SJSA1 (cell line): ENCODE data around the gene GAD2. TPM values are rescaled to one million over a fixed set of nuclear protein-coding genes. Genes with fewer than 3 reads are reported as not detected.

Experiments used
- DNase-seq, 2 experiments: peaks; one replicate each; pipeline ENCODE4 v3.0.0-alpha.2; 2015 to 2020; ENCODE audit warnings: low spot score in 2 of 2, low read depth in 1 of 2
- H3K27ac ChIP-seq: fragments of 250-450 bp; sonication (Bioruptor Pico); 2 replicates; pipeline ENCODE4 v1.5.1; 2020; ENCODE audit warnings: mild to moderate bottlenecking, moderate library complexity
- H3K27me3 ChIP-seq: fragments of 250-450 bp; sonication (Bioruptor Pico); replicated peaks from 2 replicates; pipeline ENCODE4 v1.5.1; 2020; ENCODE audit warnings: mild to moderate bottlenecking, moderate library complexity
- H3K36me3 ChIP-seq: fragments of 250-450 bp; sonication (Bioruptor Pico); 2 replicates; pipeline ENCODE4 v1.5.1; 2020; ENCODE audit warnings: mild to moderate bottlenecking
- H3K4me1 ChIP-seq: fragments of 250-450 bp; sonication (Bioruptor Pico); replicated peaks from 2 replicates; pipeline ENCODE4 v1.6.1; 2021; ENCODE audit warnings: mild to moderate bottlenecking
- H3K4me3 ChIP-seq: fragments of 250-450 bp; sonication (Bioruptor Pico); 2 replicates; pipeline ENCODE4 v1.5.1; 2020; ENCODE audit warnings: mild to moderate bottlenecking
- H3K9me3 ChIP-seq: fragments of 250-450 bp; sonication (Bioruptor Pico); replicated peaks from 2 replicates; pipeline ENCODE4 v1.5.1; 2020; ENCODE audit warnings: mild to moderate bottlenecking
- total RNA-seq: library from RNA; depleted of rRNA; stranded (reverse); fragments of >200 nt; shearing (Covaris generic); gene quantifications from 2 replicates; pipeline ENCODE4 v1.2.3, GENCODE V29; 2014; rRNA removed

GAD2 gene
- not detected in 2 replicates for total RNA-seq

- H3K27ac ChIP-seq: no peak within 1 kb of the TSS
- H3K36me3 ChIP-seq: no peaks in the 10 kb centered on the region
- no peaks in the 10 kb centered on the region for H3K4me1 ChIP-seq
- DNase-seq: no peak
- peaks cover 45% of the 10 kb centered on the region for H3K27me3 ChIP-seq
- H3K4me3 ChIP-seq: no peak within 1 kb of the TSS
- H3K9me3 ChIP-seq: peaks cover 10% of the 10 kb centered on the region
Measured at GRCh38 chr10:26216585-26217395, at the start of gene GAD2. TSS of gene GAD2 (plus strand) at chr10:26216774. CDS start at chr10:26216810, 36 bp downstream.

- no peaks in the 10 kb centered on the region for H3K36me3 ChIP-seq
Measured at GRCh38 chr10:26169466-26169865, 47.1 kb upstream of the GAD2 start.

GRCh38 chr10:26172131-26172530 is 44.4 kb upstream of the GAD2 start:
- Histone ChIP-seq H3K4me3 (no peak overlapping the region), H3K27me3 (no peaks in the 10 kb centered on the region), H3K27ac (no peak overlapping the region), H3K4me1 (no peaks in the 10 kb centered on the region), H3K36me3 (no peaks in the 10 kb centered on the region), H3K9me3 (no peaks in the 10 kb centered on the region)
- DNase-seq: no peak

More at GRCh38 chr10:26169466-26169865, 47.1 kb upstream of the GAD2 start:
- Histone ChIP-seq H3K4me1 (no peaks in the 10 kb centered on the region), H3K9me3 (no peaks in the 10 kb centered on the region), H3K27ac (no peak overlapping the region), H3K27me3 (no peaks in the 10 kb centered on the region), H3K4me3 (no peak overlapping the region)
- DNase-seq: no peak

- H3K27me3 ChIP-seq: no peaks in the 10 kb centered on the region
- no peak for DNase-seq
- no peak overlapping the region for H3K4me3 ChIP-seq
- H3K27ac ChIP-seq: no peak overlapping the region
- no peaks in the 10 kb centered on the region for H3K36me3 ChIP-seq
- no peaks in the 10 kb centered on the region for H3K4me1 ChIP-seq
- no peaks in the 10 kb centered on the region for H3K9me3 ChIP-seq
Measured at GRCh38 chr10:26173837-26174236, 42.7 kb upstream of the GAD2 start.

GRCh38 chr10:26177341-26177740 is 39.2 kb upstream of the GAD2 start:
- Histone ChIP-seq H3K27me3 (no peaks in the 10 kb centered on the region), H3K27ac (no peak overlapping the region), H3K4me1 (no peaks in the 10 kb centered on the region), H3K4me3 (no peak overlapping the region), H3K9me3 (no peaks in the 10 kb centered on the region), H3K36me3 (no peaks in the 10 kb centered on the region)
- DNase-seq: no peak

- H3K36me3 ChIP-seq: no peaks in the 10 kb centered on the region
- DNase-seq: no peak
- no peaks in the 10 kb centered on the region for H3K27me3 ChIP-seq
Measured at GRCh38 chr10:26194275-26194674, 22.3 kb upstream of the GAD2 start.

GRCh38 chr10:26197248-26197647 is 19.3 kb upstream of the GAD2 start:
- no peaks in the 10 kb centered on the region for H3K4me1 ChIP-seq

More at GRCh38 chr10:26194275-26194674, 22.3 kb upstream of the GAD2 start:
- H3K4me1 ChIP-seq: no peaks in the 10 kb centered on the region
- no peak overlapping the region for H3K27ac ChIP-seq
- H3K9me3 ChIP-seq: no peaks in the 10 kb centered on the region
- no peak overlapping the region for H3K4me3 ChIP-seq

GRCh38 chr10:26198119-26198518 is 18.5 kb upstream of the GAD2 start:
- no peak for DNase-seq
- no peak overlapping the region for H3K27ac ChIP-seq
- H3K27me3 ChIP-seq: no peaks in the 10 kb centered on the region
- no peaks in the 10 kb centered on the region for H3K36me3 ChIP-seq
- no peaks in the 10 kb centered on the region for H3K4me1 ChIP-seq
- no peak overlapping the region for H3K4me3 ChIP-seq
- no peaks in the 10 kb centered on the region for H3K9me3 ChIP-seq

More at GRCh38 chr10:26197248-26197647, 19.3 kb upstream of the GAD2 start:
- H3K4me3 ChIP-seq: no peak overlapping the region
- H3K36me3 ChIP-seq: no peaks in the 10 kb centered on the region
- no peaks in the 10 kb centered on the region for H3K9me3 ChIP-seq
- no peak overlapping the region for H3K27ac ChIP-seq
- DNase-seq: no peak
- no peaks in the 10 kb centered on the region for H3K27me3 ChIP-seq

GRCh38 chr10:26199841-26200240 is 16.7 kb upstream of the GAD2 start:
- Histone ChIP-seq H3K27me3 (no peaks in the 10 kb centered on the region), H3K27ac (no peak overlapping the region), H3K9me3 (no peaks in the 10 kb centered on the region), H3K4me1 (no peaks in the 10 kb centered on the region), H3K36me3 (no peaks in the 10 kb centered on the region), H3K4me3 (no peak overlapping the region)
- DNase-seq: no peak

- no peaks in the 10 kb centered on the region for H3K4me1 ChIP-seq
- no peaks in the 10 kb centered on the region for H3K27me3 ChIP-seq
- H3K4me3 ChIP-seq: no peak overlapping the region
- no peaks in the 10 kb centered on the region for H3K9me3 ChIP-seq
- no peak overlapping the region for H3K27ac ChIP-seq
- no peaks in the 10 kb centered on the region for H3K36me3 ChIP-seq
- DNase-seq: no peak
Measured at GRCh38 chr10:26205223-26205622, 11.4 kb upstream of the GAD2 start.

GRCh38 chr10:26211781-26212444 is 4.7 kb upstream of the GAD2 start:
- no peak overlapping the region for H3K27ac ChIP-seq
- DNase-seq: no peak
- no peak overlapping the region for H3K4me3 ChIP-seq
- peaks cover 18% of the 10 kb centered on the region for H3K27me3 ChIP-seq
- no peaks in the 10 kb centered on the region for H3K36me3 ChIP-seq
- no peaks in the 10 kb centered on the region for H3K4me1 ChIP-seq
- peaks cover 4% of the 10 kb centered on the region for H3K9me3 ChIP-seq

- Histone ChIP-seq H3K9me3 (peaks cover 6% of the 10 kb centered on the region), H3K27ac (no peak overlapping the region), H3K4me3 (no peak overlapping the region), H3K4me1 (no peaks in the 10 kb centered on the region), H3K27me3 (peaks cover 23% of the 10 kb centered on the region), H3K36me3 (no peaks in the 10 kb centered on the region)
- DNase-seq: no peak
Measured at GRCh38 chr10:26212511-26212910, 4.1 kb upstream of the GAD2 start.

- H3K4me3 ChIP-seq: no peak overlapping the region
- DNase-seq: no peak
- no peaks in the 10 kb centered on the region for H3K4me1 ChIP-seq
- H3K9me3 ChIP-seq: peaks cover 10% of the 10 kb centered on the region
- no peak overlapping the region for H3K27ac ChIP-seq
- no peaks in the 10 kb centered on the region for H3K36me3 ChIP-seq
- peaks cover 30% of the 10 kb centered on the region for H3K27me3 ChIP-seq
Measured at GRCh38 chr10:26213157-26213800, 3.3 kb upstream of the GAD2 start.

- H3K4me3 ChIP-seq: no peak overlapping the region
- H3K9me3 ChIP-seq: peaks cover 10% of the 10 kb centered on the region
- peaks cover 36% of the 10 kb centered on the region for H3K27me3 ChIP-seq
- H3K4me1 ChIP-seq: no peaks in the 10 kb centered on the region
- no peak overlapping the region for H3K27ac ChIP-seq
- no peaks in the 10 kb centered on the region for H3K36me3 ChIP-seq
- DNase-seq: no peak
Measured at GRCh38 chr10:26214004-26214403, 2.6 kb upstream of the GAD2 start.
